Measurements from ENCODE around the gene FHIP1A. TPM values are rescaled to one million over a fixed set of nuclear protein-coding genes. Genes with fewer than 3 reads are reported as not detected.

Gene FHIP1A
- total RNA-seq, 3 donors from 2014 or later (not counting 1 experiment from before 2014, with no cell fraction given) = 0.49 to 3.0 TPM; not detected in 1

DNA sequence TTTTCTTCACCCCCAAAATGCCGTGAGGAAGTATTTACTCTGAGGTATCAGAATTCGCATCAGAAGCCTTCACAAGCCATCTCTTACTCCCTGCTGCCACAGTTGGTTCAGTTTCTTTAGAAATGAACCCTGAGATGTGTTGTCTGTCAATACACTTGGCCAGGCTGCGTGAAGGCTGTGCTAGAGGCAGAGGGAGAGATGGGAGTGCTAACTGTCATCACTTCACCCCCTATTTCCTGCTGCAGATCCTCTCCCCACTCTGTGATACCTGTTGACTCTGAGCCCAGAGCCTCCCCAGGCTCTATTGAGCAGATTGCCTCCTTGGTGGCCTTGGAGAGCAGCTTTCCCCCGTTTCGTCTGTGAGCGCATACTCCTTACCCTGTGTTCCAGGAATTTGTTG is 34.8 kb downstream of the FHIP1A start:
- no peak overlapping the region for H3K4me3 Mint-ChIP-seq
- TF ChIP-seq CTCF (IDR thresholded peaks at IDR 0.05) = no peak
- ATAC-seq = no peak
- H3K9me3 ChIP-seq (ENCODE audit: control insufficient read depth, insufficient read depth, low read length) = no peaks in the 10 kb centered on the region
- DNase-seq = no peak
- WGBS (ENCODE audit: insufficient coverage) = 97% methylated on average over 6 of the region's 6 CpGs
- H3K4me1 Mint-ChIP-seq = no peaks in the 10 kb centered on the region
- no peaks in the 10 kb centered on the region for H3K36me3 ChIP-seq (ENCODE audit: control insufficient read depth, insufficient read depth, low read length)
- H3K36me3 Mint-ChIP-seq = no peaks in the 10 kb centered on the region
- H3K27ac ChIP-seq (ENCODE audit: low read length) = no peak overlapping the region
- intact Hi-C loops (cut with micrococcal nuclease) = no loop called here
- no peaks in the 10 kb centered on the region for H3K4me1 ChIP-seq (ENCODE audit: control insufficient read depth, insufficient read depth, low read length)
- no peak overlapping the region for H3K27ac Mint-ChIP-seq
- H3K9me3 Mint-ChIP-seq = no peaks in the 10 kb centered on the region
- no peak overlapping the region for H3K4me3 ChIP-seq (ENCODE audit: low read length)
- no peaks in the 10 kb centered on the region for H3K27me3 ChIP-seq (ENCODE audit: control insufficient read depth, insufficient read depth, low read length)
- H3K27me3 Mint-ChIP-seq (ENCODE audit: low read depth in 2 of 2) = peaks cover 5 to 14% of the 10 kb centered on the region in 2 donors

GRCh38 chr4:151446208-151446607 is 37.2 kb downstream of the FHIP1A start:
- Mint-ChIP-seq H3K4me3 (no peak overlapping the region), H3K9me3 (no peaks in the 10 kb centered on the region), H3K4me1 (no peaks in the 10 kb centered on the region), H3K27me3 (ENCODE audit: low read depth in 2 of 2) (peaks cover 2 to 16% of the 10 kb centered on the region in 2 donors), H3K36me3 (no peaks in the 10 kb centered on the region), H3K27ac (no peak overlapping the region)
- intact Hi-C loops (cut with micrococcal nuclease) = no loop called here
- WGBS (ENCODE audit: insufficient coverage) = no CpG with 5 or more reads among the region's 2 CpGs
- ATAC-seq = no peak
- no peak overlapping the region for H3K4me3 ChIP-seq (ENCODE audit: low read length)
- no peaks in the 10 kb centered on the region for H3K27me3 ChIP-seq (ENCODE audit: control insufficient read depth, insufficient read depth, low read length)
- no peak for TF ChIP-seq CTCF (IDR thresholded peaks at IDR 0.05)
- no peaks in the 10 kb centered on the region for H3K4me1 ChIP-seq (ENCODE audit: control insufficient read depth, insufficient read depth, low read length)
- DNase-seq = no peak
- no peak overlapping the region for H3K27ac ChIP-seq (ENCODE audit: low read length)
- no peaks in the 10 kb centered on the region for H3K9me3 ChIP-seq (ENCODE audit: control insufficient read depth, insufficient read depth, low read length)
- no peaks in the 10 kb centered on the region for H3K36me3 ChIP-seq (ENCODE audit: control insufficient read depth, insufficient read depth, low read length)

DNA sequence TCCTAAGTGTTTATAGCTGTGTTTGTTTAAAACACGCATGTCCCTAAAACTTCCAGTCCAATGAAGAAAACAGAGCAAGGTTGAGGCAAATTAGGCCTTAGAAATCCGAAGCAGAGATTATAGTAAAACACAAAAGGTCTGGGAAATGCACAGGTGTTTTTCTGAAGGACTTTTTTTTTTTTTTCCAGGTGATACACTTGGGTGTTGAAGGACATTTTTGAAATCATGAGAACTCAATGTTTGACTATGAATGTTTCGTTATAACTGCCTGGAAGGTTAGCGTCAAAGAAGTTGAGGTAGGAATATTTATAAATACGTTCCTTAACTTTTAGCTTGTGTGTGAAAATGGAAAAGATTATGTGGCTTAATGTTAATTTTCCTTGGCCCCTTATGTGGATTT is 45.5 kb downstream of the FHIP1A start:
- no peak overlapping the region for H3K4me3 Mint-ChIP-seq
- no peaks in the 10 kb centered on the region for H3K4me1 Mint-ChIP-seq
- intact Hi-C loops (cut with micrococcal nuclease) = no loop called here
- Histone ChIP-seq H3K4me3 (ENCODE audit: low read length) (no peak overlapping the region), H3K27me3 (ENCODE audit: control insufficient read depth, insufficient read depth, low read length) (no peaks in the 10 kb centered on the region), H3K4me1 (ENCODE audit: control insufficient read depth, insufficient read depth, low read length) (no peaks in the 10 kb centered on the region), H3K9me3 (ENCODE audit: control insufficient read depth, insufficient read depth, low read length) (no peaks in the 10 kb centered on the region), H3K36me3 (ENCODE audit: control insufficient read depth, insufficient read depth, low read length) (no peaks in the 10 kb centered on the region), H3K27ac (ENCODE audit: low read length) (no peak overlapping the region)
- H3K27ac Mint-ChIP-seq = no peak overlapping the region
- DNase-seq = no peak
- ATAC-seq = no peak
- no peak for TF ChIP-seq CTCF (IDR thresholded peaks at IDR 0.05)
- no peaks in the 10 kb centered on the region for H3K36me3 Mint-ChIP-seq
- WGBS (ENCODE audit: insufficient coverage) = 98% methylated on average over 5 of the region's 5 CpGs
- H3K9me3 Mint-ChIP-seq = no peaks in the 10 kb centered on the region
- H3K27me3 Mint-ChIP-seq (ENCODE audit: low read depth in 2 of 2) = peaks cover 0 to 15% of the 10 kb centered on the region in 2 donors

DNA sequence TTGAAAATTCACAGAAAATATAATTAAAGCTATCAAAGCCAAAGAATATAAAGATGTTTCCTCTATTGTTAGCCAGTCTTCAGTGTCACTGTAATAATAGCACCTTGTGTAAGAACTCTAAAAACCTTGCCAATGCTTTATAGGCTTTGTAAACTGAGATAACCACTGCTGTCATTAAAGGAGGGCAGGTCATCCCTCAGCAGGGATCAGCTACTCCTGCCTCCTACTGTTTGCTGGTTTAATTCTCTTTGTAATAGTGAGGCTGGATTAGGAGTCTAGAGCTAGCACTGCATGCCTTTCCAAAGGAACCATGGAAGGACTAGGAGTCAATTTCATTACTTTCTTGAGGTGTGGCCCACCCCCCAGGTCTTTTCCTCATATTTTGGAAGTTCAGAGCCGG is 46.2 kb downstream of the FHIP1A start:
- H3K27ac ChIP-seq (ENCODE audit: low read length) = no peak overlapping the region
- H3K9me3 Mint-ChIP-seq = no peaks in the 10 kb centered on the region
- H3K9me3 ChIP-seq (ENCODE audit: control insufficient read depth, insufficient read depth, low read length) = no peaks in the 10 kb centered on the region
- 100% methylated on average over 1 of the region's 1 CpG for WGBS (ENCODE audit: insufficient coverage)
- intact Hi-C loops (cut with micrococcal nuclease) = no loop called here
- no peaks in the 10 kb centered on the region for H3K4me1 ChIP-seq (ENCODE audit: control insufficient read depth, insufficient read depth, low read length)
- DNase-seq = no peak
- H3K27me3 ChIP-seq (ENCODE audit: control insufficient read depth, insufficient read depth, low read length) = no peaks in the 10 kb centered on the region
- no peaks in the 10 kb centered on the region for H3K36me3 Mint-ChIP-seq
- H3K4me1 Mint-ChIP-seq = no peaks in the 10 kb centered on the region
- no peak overlapping the region for H3K4me3 ChIP-seq (ENCODE audit: low read length)
- no peak for TF ChIP-seq CTCF (IDR thresholded peaks at IDR 0.05)
- H3K36me3 ChIP-seq (ENCODE audit: control insufficient read depth, insufficient read depth, low read length) = no peaks in the 10 kb centered on the region
- no peak overlapping the region for H3K27ac Mint-ChIP-seq
- no peak overlapping the region for H3K4me3 Mint-ChIP-seq
- ATAC-seq = no peak
- peaks cover 0 to 15% of the 10 kb centered on the region in 2 donors for H3K27me3 Mint-ChIP-seq (ENCODE audit: low read depth in 2 of 2)
